Measurements from ENCODE around the gene SVBP. TPM values are rescaled to one million over a fixed set of nuclear protein-coding genes. Genes with fewer than 3 reads are reported as not detected.

The SVBP gene
- polyA plus RNA-seq, 3 donors, result 19.5 to 56.1 (median 54.3) TPM

- peaks cover 6% of the 10 kb centered on the region for H3K4me1 Mint-ChIP-seq
These were observed 37.0 kb downstream of the SVBP start for GRCh38 chr1:42780176-42780575.

GRCh38 chr1:42779725-42780124 is 37.5 kb downstream of the SVBP start:
- no peak overlapping the region for H3K4me2 ChIP-seq (replicated peaks; ENCODE audit: extremely low read depth, low read length, poor library complexity, severe bottlenecking)
- no peak overlapping the region for H3K4me3 Mint-ChIP-seq

More at GRCh38 chr1:42780176-42780575, 37.0 kb downstream of the SVBP start:
- H3K36me3 Mint-ChIP-seq, result peaks cover 72 to 79% of the 10 kb centered on the region in 2 donors
- H3K4me3 Mint-ChIP-seq, result no peak overlapping the region
- no peak overlapping the region for H3K4me3 ChIP-seq (replicated peaks in 1 of 3; ENCODE audit: low read depth in 2 of 3, low read length in 3 of 3)
- DNase-seq, result no peak
- no peak overlapping the region for H3K27ac ChIP-seq (ENCODE audit: low read depth in 1 of 2, low read length in 2 of 2)
- H3K27ac Mint-ChIP-seq, result no peak overlapping the region
- H4K20me1 ChIP-seq (ENCODE audit: insufficient read depth, low read length), result no peaks in the 10 kb centered on the region
- intact Hi-C loops (cut with micrococcal nuclease), result loop anchor here in 1 of 2 donors (5.0 kb wide), 1 partner anchor 132 kb away; no protein-coding TSS in a partner anchor
- no peak overlapping the region for H3K4me2 ChIP-seq (replicated peaks; ENCODE audit: extremely low read depth, low read length, poor library complexity, severe bottlenecking)
- no peak overlapping the region for H3K9ac ChIP-seq (ENCODE audit: insufficient read depth, low read length, poor library complexity, severe bottlenecking)
- H3K79me2 ChIP-seq (ENCODE audit: insufficient read depth, low read length), result no peaks in the 10 kb centered on the region
- H3K27me3 Mint-ChIP-seq (ENCODE audit: low read depth in 3 of 3), result peaks cover 9 to 13% (median 11%) of the 10 kb centered on the region in 3 donors
- peaks cover 0 to 11% of the 10 kb centered on the region in 2 donors for H3K27me3 ChIP-seq (ENCODE audit: control insufficient read depth in 2 of 2, insufficient read depth in 2 of 2, low read length in 2 of 2)
- TF ChIP-seq, protein P1, sequence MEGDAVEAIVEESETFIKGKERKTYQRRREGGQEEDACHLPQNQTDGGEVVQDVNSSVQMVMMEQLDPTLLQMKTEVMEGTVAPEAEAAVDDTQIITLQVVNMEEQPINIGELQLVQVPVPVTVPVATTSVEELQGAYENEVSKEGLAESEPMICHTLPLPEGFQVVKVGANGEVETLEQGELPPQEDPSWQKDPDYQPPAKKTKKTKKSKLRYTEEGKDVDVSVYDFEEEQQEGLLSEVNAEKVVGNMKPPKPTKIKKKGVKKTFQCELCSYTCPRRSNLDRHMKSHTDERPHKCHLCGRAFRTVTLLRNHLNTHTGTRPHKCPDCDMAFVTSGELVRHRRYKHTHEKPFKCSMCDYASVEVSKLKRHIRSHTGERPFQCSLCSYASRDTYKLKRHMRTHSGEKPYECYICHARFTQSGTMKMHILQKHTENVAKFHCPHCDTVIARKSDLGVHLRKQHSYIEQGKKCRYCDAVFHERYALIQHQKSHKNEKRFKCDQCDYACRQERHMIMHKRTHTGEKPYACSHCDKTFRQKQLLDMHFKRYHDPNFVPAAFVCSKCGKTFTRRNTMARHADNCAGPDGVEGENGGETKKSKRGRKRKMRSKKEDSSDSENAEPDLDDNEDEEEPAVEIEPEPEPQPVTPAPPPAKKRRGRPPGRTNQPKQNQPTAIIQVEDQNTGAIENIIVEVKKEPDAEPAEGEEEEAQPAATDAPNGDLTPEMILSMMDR (IDR thresholded peaks at IDR 0.05), result no peak
- peaks cover 42 to 71% of the 10 kb centered on the region in 2 donors for H3K36me3 ChIP-seq (replicated peaks in 1 of 2; ENCODE audit: control insufficient read depth in 1 of 2, insufficient read depth in 2 of 2, low read length in 2 of 2)
- H2AFZ ChIP-seq (ENCODE audit: insufficient read depth, low read depth, low read length, poor library complexity, severe bottlenecking), result no peak overlapping the region
- WGBS (ENCODE audit: insufficient coverage), result no CpG with 5 or more reads among the region's 1 CpG
- peaks cover 0 to 3% (median 0%) of the 10 kb centered on the region in 7 donors for H3K9me3 Mint-ChIP-seq
- peaks cover 6% of the 10 kb centered on the region in 2 donors for H3K4me1 ChIP-seq (ENCODE audit: control insufficient read depth in 1 of 2, insufficient read depth in 2 of 2, low read length in 2 of 2)
- H3K9me3 ChIP-seq (replicated peaks in 1 of 2; ENCODE audit: control insufficient read depth in 1 of 2, insufficient read depth in 1 of 2, low read length in 2 of 2), result no peaks in the 10 kb centered on the region

More at GRCh38 chr1:42779725-42780124, 37.5 kb downstream of the SVBP start:
- H3K27me3 ChIP-seq (ENCODE audit: control insufficient read depth in 2 of 2, insufficient read depth in 2 of 2, low read length in 2 of 2), result peaks cover 0 to 6% of the 10 kb centered on the region in 2 donors
- H4K20me1 ChIP-seq (ENCODE audit: insufficient read depth, low read length), result no peaks in the 10 kb centered on the region
- TF ChIP-seq, protein P1 (IDR thresholded peaks at IDR 0.05), result no peak
- H3K27me3 Mint-ChIP-seq (ENCODE audit: low read depth in 3 of 3), result peaks cover 6 to 8% (median 7%) of the 10 kb centered on the region in 3 donors
- H3K4me1 ChIP-seq (ENCODE audit: control insufficient read depth in 1 of 2, insufficient read depth in 2 of 2, low read length in 2 of 2), result peaks cover 1 to 2% of the 10 kb centered on the region in 2 donors
- peaks cover 47 to 76% of the 10 kb centered on the region in 2 donors for H3K36me3 ChIP-seq (replicated peaks in 1 of 2; ENCODE audit: control insufficient read depth in 1 of 2, insufficient read depth in 2 of 2, low read length in 2 of 2)
- H3K36me3 Mint-ChIP-seq, result peaks cover 76 to 83% of the 10 kb centered on the region in 2 donors
- peaks cover 0 to 3% (median 0%) of the 10 kb centered on the region in 7 donors for H3K9me3 Mint-ChIP-seq
- H3K27ac ChIP-seq (ENCODE audit: low read depth in 1 of 2, low read length in 2 of 2), result no peak overlapping the region
- 80% methylated on average over 1 of the region's 2 CpGs for WGBS (ENCODE audit: insufficient coverage)
- no peak overlapping the region for H3K4me3 ChIP-seq (replicated peaks in 1 of 3; ENCODE audit: low read depth in 2 of 3, low read length in 3 of 3)
- intact Hi-C loops (cut with micrococcal nuclease), result loop anchor here in 1 of 2 donors (5.0 kb wide), 2 partner anchors 133 to 293 kb away; no protein-coding TSS in a partner anchor
- no peaks in the 10 kb centered on the region for H3K9me3 ChIP-seq (replicated peaks in 1 of 2; ENCODE audit: control insufficient read depth in 1 of 2, insufficient read depth in 1 of 2, low read length in 2 of 2)
- no peak overlapping the region for H3K9ac ChIP-seq (ENCODE audit: insufficient read depth, low read length, poor library complexity, severe bottlenecking)
- no peaks in the 10 kb centered on the region for H3K79me2 ChIP-seq (ENCODE audit: insufficient read depth, low read length)
- H3K27ac Mint-ChIP-seq, result no peak overlapping the region
- no peak overlapping the region for H2AFZ ChIP-seq (ENCODE audit: insufficient read depth, low read depth, low read length, poor library complexity, severe bottlenecking)
- H3K4me1 Mint-ChIP-seq, result peaks cover 3% of the 10 kb centered on the region
- no peak for DNase-seq

All from CD14-positive monocyte (primary cell).